Panc1 (cell line): ENCODE data around the gene TMCC1. TPM values are rescaled to one million over a fixed set of nuclear protein-coding genes. Genes with fewer than 3 reads are reported as not detected.

Experiments
- ATAC-seq: fragments of 200-7000 bp; cut with Tn5 transposase; 2 replicates; pipeline ENCODE4 v1.9.1; 2020; ENCODE audit warnings: mild to moderate bottlenecking, moderate library complexity
- BruUV-seq: library from RNA; stranded (reverse); fragments of 400-500 nt; replicated peaks from 2 replicates; lab custom pipeline; 2021; lab: Mats Ljungman, UMichigan
- CTCF ChIA-PET: fragments of 300-600 bp; sonication (Branson Sonifier 250); formaldehyde crosslinking; loops from one replicate; lab custom pipeline; 2022; ENCODE audit warnings: antibody characterized with exemption; lab: Charles Lee
- POLR2A ChIA-PET: fragments of 300-600 bp; sonication (Branson Sonifier 250); formaldehyde crosslinking; loops from one replicate; lab custom pipeline; 2022; ENCODE audit warnings: antibody characterized with exemption; lab: Charles Lee
- DNase-seq: peaks from one replicate; pipeline ENCODE4 v3.0.0-alpha.2; 2010; ENCODE audit warnings: low read depth, low spot score
- H3K27ac ChIP-seq: 2 replicates; pipeline ENCODE4 v1.5.1; 2011; ENCODE audit warnings: mild to moderate bottlenecking, low read length, inconsistent platforms
- H3K27me3 ChIP-seq: fragments of 200-500 bp; sonication (Bioruptor generic); 2 replicates; pipeline ENCODE4 v1.6.0; 2014; ENCODE audit warnings: low read length, inconsistent platforms; ENCODE audit not compliant: control insufficient read depth, insufficient read depth
- H3K36me3 ChIP-seq: fragments of 200-500 bp; sonication (Bioruptor generic); 2 replicates; pipeline ENCODE4 v1.5.1; 2014; ENCODE audit warnings: inconsistent platforms, mild to moderate bottlenecking, low read length, moderate library complexity; ENCODE audit not compliant: control insufficient read depth, insufficient read depth
- H3K4me1 ChIP-seq: 2 replicates; pipeline ENCODE4 v1.5.1; 2011; ENCODE audit warnings: inconsistent platforms, mild to moderate bottlenecking, low read length, moderate library complexity; ENCODE audit not compliant: control insufficient read depth, insufficient read depth
- H3K4me3 ChIP-seq, 2 experiments: 2 replicates each; pipeline ENCODE4 v1.5.1; 2011 to 2012; ENCODE audit warnings: low read depth in 2 of 2, low read length in 2 of 2, mild to moderate bottlenecking in 2 of 2, inconsistent platforms in 1 of 2, moderate library complexity in 1 of 2
- H3K9me3 ChIP-seq: fragments of 200-500 bp; sonication (Bioruptor generic); 2 replicates; pipeline ENCODE4 v1.5.1; 2014; ENCODE audit warnings: low read depth, mild to moderate bottlenecking, inconsistent platforms, low read length, moderate library complexity; ENCODE audit not compliant: control insufficient read depth, insufficient read depth
- CTCF ChIP-seq: fragments of 450-650 bp; IDR thresholded peaks from 2 replicates; pipeline ENCODE4 v1.5.1; 2017; ENCODE audit warnings: mild to moderate bottlenecking
- POLR2AphosphoS5 ChIP-seq: IDR thresholded peaks from 2 replicates; pipeline ENCODE4 v1.6.1; 2012; ENCODE audit warnings: mild to moderate bottlenecking, low read depth, low read length, moderate library complexity
- SIN3A ChIP-seq: IDR thresholded peaks from 2 replicates; pipeline ENCODE4 v1.6.1; 2012; ENCODE audit warnings: low read depth, mild to moderate bottlenecking, low read length, moderate library complexity, borderline replicate concordance; ENCODE audit not compliant: insufficient read depth
- TCF7L2 ChIP-seq: IDR thresholded peaks from 2 replicates; pipeline ENCODE4 v1.6.1; 2011; ENCODE audit warnings: mild to moderate bottlenecking, low read depth, low read length, inconsistent platforms
- in situ Hi-C: cut with HindIII; loops from 2 replicates; pipeline ENCODE4 v1.10.0; 2016; ENCODE audit warnings: low sequenced_read_pairs, low pct_unique_long_range_greater_than_20kb
- intact Hi-C: fragments of 100-400 bp; cut with micrococcal nuclease; formaldehyde crosslinking; loops from one replicate; pipeline ENCODE4 v1.10.0; 2022; ENCODE audit not compliant: unreplicated experiment
- total RNA-seq: library from RNA; stranded (reverse); gene quantifications from one replicate; pipeline ENCODE4 v1.2.1, GENCODE V29; 2021; ENCODE audit not compliant: unreplicated experiment
- TF ChIP-seq, protein P1 (sequence below), 2 experiments: IDR thresholded peaks; 2 replicates each; pipeline ENCODE4 v1.6.1; 2011 to 2012; ENCODE audit warnings: low read depth in 2 of 2, control low read depth in 1 of 2, low read length in 1 of 2, mild to moderate bottlenecking in 1 of 2, moderate library complexity in 1 of 2; ENCODE audit not compliant: insufficient read depth in 1 of 2

The TMCC1 gene
- total RNA-seq, 1 experiment from 2014 or later, result 33.2 TPM

- no TSS peak for BruUV-seq
- ChIA-PET POLR2A (interaction anchor here (0.5 kb wide), 1 partner anchor 45 kb away, joined by 4 read pairs; no protein-coding TSS in a partner anchor), CTCF (no interaction called here)
- Histone ChIP-seq H3K4me3 (no peak overlapping the region), H3K9me3 (no peaks in the 10 kb centered on the region), H3K27ac (peak overlapping the region; percentile 55; the same call in 1 of the 2 replicates), H3K4me1 (peaks cover 35% of the 10 kb centered on the region), H3K27me3 (no peaks in the 10 kb centered on the region), H3K36me3 (no peaks in the 10 kb centered on the region)
- DNase-seq, result no peak
- intact Hi-C loops (loop anchor here (10.0 kb wide), 1 partner anchor 472 kb away; no protein-coding TSS in a partner anchor), in situ Hi-C loops (no loop called here)
- ATAC-seq, result no peak
- TF ChIP-seq CTCF (no peak), POLR2AphosphoS5 (no peak), SIN3A (no peak), TCF7L2 (no peak)
- TF ChIP-seq, protein P1, sequence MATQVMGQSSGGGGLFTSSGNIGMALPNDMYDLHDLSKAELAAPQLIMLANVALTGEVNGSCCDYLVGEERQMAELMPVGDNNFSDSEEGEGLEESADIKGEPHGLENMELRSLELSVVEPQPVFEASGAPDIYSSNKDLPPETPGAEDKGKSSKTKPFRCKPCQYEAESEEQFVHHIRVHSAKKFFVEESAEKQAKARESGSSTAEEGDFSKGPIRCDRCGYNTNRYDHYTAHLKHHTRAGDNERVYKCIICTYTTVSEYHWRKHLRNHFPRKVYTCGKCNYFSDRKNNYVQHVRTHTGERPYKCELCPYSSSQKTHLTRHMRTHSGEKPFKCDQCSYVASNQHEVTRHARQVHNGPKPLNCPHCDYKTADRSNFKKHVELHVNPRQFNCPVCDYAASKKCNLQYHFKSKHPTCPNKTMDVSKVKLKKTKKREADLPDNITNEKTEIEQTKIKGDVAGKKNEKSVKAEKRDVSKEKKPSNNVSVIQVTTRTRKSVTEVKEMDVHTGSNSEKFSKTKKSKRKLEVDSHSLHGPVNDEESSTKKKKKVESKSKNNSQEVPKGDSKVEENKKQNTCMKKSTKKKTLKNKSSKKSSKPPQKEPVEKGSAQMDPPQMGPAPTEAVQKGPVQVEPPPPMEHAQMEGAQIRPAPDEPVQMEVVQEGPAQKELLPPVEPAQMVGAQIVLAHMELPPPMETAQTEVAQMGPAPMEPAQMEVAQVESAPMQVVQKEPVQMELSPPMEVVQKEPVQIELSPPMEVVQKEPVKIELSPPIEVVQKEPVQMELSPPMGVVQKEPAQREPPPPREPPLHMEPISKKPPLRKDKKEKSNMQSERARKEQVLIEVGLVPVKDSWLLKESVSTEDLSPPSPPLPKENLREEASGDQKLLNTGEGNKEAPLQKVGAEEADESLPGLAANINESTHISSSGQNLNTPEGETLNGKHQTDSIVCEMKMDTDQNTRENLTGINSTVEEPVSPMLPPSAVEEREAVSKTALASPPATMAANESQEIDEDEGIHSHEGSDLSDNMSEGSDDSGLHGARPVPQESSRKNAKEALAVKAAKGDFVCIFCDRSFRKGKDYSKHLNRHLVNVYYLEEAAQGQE (IDR thresholded peaks at IDR 0.05; ENCODE audit: insufficient read depth in 1 of 2, low read depth in 2 of 2, low read length in 1 of 2), result no peak
Measured at GRCh38 chr3:129622226-129622874, 271.2 kb downstream of the TMCC1 start.

DNA sequence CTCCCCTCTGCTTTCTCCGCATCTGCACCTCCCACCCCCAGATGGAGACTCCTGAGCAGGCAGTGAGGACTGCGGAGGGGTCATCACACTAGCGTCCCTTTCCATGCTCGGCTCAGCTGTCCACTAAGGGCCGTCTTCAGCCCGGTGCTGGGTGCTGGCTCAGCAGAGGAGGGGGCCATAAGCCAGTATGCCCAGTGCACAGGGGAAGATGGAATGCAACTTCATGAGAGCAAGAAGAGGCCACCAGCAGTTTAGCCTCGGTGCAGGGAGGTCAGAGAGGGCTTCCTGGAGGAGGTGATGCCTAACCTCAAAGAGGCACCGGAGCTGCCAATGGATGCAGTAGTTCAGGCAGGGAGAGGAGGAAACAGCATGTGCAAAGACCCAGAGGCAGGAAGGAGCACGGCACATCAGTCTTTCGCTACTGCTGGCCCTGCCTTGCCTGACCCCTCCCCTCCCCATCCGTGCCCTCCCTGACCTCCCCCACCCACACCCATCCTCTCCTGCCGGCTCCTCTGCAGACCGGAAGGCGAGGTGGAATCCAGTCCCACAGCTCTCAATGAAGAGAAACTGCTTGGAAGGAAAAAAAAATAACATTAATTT is 271.8 kb downstream of the TMCC1 start:
- no peak for ATAC-seq
- peaks cover 36% of the 10 kb centered on the region for H3K4me1 ChIP-seq
- H3K27me3 ChIP-seq, result no peaks in the 10 kb centered on the region
- DNase-seq, result no peak
- in situ Hi-C loops (no loop called here), intact Hi-C loops (loop anchor here (10.0 kb wide), 1 partner anchor 473 kb away; no protein-coding TSS in a partner anchor)
- no peak overlapping the region for H3K4me3 ChIP-seq
- no peaks in the 10 kb centered on the region for H3K36me3 ChIP-seq
- POLR2A ChIA-PET, result interaction anchor here (0.5 kb wide), 1 partner anchor 45 kb away, joined by 4 read pairs; no protein-coding TSS in a partner anchor
- BruUV-seq, result no TSS peak
- CTCF ChIA-PET, result no interaction called here
- no peak overlapping the region; the same call in 1 of the 2 replicates for H3K27ac ChIP-seq
- no peaks in the 10 kb centered on the region for H3K9me3 ChIP-seq
- TF ChIP-seq SIN3A (no peak), TCF7L2 (no peak), POLR2AphosphoS5 (no peak), CTCF (no peak)
- TF ChIP-seq, protein P1 (IDR thresholded peaks at IDR 0.05; ENCODE audit: insufficient read depth in 1 of 2, low read depth in 2 of 2, low read length in 1 of 2), result no peak
